K562 (cell line): ENCODE data around the gene ANKRD66.

Source experiments
- BRCA1 ChIP-seq, 2 experiments: fragments of 450-650 bp in 1 of 2; sonication (generic) in 1 of 2; formaldehyde crosslinking in 1 of 2; IDR thresholded peaks; 2 replicates each; pipeline versions ENCODE4 v1.5.0 to v1.6.1; 2017 to 2020; ENCODE audit warnings: mild to moderate bottlenecking in 1 of 2, missing genetic modification reagents in 1 of 2
- MTA3 ChIP-seq: fragments of 450-650 bp; formaldehyde crosslinking; IDR thresholded peaks from 2 replicates; pipeline ENCODE4 v1.6.1; 2017; ENCODE audit warnings: mild to moderate bottlenecking, borderline replicate concordance
- PML ChIP-seq: IDR thresholded peaks from 2 replicates; pipeline ENCODE4 v1.6.1; 2012; ENCODE audit warnings: low read length, inconsistent platforms
- SIRT6 ChIP-seq: IDR thresholded peaks from one replicate; pipeline ENCODE4 v1.6.1; 2012; ENCODE audit warnings: low read depth, mild to moderate bottlenecking, control low read depth, inconsistent platforms, low read length, moderate library complexity
- SMARCA4 ChIP-seq: fragments of 450-650 bp; IDR thresholded peaks from 2 replicates; pipeline ENCODE4 v1.6.1; 2016
- ZNF274 ChIP-seq: IDR thresholded peaks from 2 replicates; pipeline ENCODE4 v1.6.1; 2011; ENCODE audit warnings: low read depth, mild to moderate bottlenecking, low read length, moderate library complexity, borderline replicate concordance
- ZNF282 ChIP-seq: sonication (generic); formaldehyde crosslinking; IDR thresholded peaks from 2 replicates; pipeline ENCODE4 v1.8.1; 2023; ENCODE audit warnings: missing genetic modification reagents
- TF ChIP-seq, protein P1 (sequence below): fragments of 450-650 bp; formaldehyde crosslinking; IDR thresholded peaks from 2 replicates; pipeline ENCODE4 v1.4.0; 2020; ENCODE audit warnings: mild to moderate bottlenecking, moderate library complexity
- TF ChIP-seq, protein P2 (sequence below): sonication (generic); formaldehyde crosslinking; IDR thresholded peaks from 2 replicates; pipeline ENCODE4 v1.9.0; 2022; ENCODE audit warnings: mild to moderate bottlenecking, missing genetic modification reagents
- TF ChIP-seq, protein P3 (sequence below): sonication (generic); formaldehyde crosslinking; IDR thresholded peaks from 2 replicates; pipeline ENCODE4 v1.8.1; 2023; ENCODE audit warnings: mild to moderate bottlenecking, missing genetic modification reagents

DNA sequence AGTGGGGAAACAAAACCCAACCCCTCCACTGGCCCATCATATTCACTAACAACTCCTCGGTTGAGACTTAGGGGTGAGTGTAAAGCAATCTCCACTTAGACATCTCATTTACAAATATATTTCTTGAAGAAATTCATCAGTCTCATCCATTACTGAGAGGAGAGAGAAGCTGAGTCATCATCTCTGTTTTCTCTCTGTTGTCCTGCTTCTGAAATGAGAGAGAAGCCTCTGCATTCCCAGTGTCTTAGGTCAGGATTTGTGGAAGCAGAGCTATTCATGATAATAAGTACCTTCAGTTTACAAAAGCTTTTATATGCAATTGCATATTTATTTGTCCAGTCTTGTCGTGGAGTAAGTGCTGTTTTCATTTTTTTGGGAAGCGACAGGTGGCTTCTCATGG, 47.3 kb downstream of the ANKRD66 start:
- TF ChIP-seq BRCA1 (IDR thresholded peaks at IDR 0.05) (no peak), BRCA1 (CRISPR knock-in tag; IDR thresholded peaks at IDR 0.05) (no peak), SIRT6 (no peak), PML (no peak), ZNF282 (CRISPR knock-in tag) (no peak), MTA3 (no peak), SMARCA4 (no peak), ZNF274 (no peak)
- TF ChIP-seq, protein P1, sequence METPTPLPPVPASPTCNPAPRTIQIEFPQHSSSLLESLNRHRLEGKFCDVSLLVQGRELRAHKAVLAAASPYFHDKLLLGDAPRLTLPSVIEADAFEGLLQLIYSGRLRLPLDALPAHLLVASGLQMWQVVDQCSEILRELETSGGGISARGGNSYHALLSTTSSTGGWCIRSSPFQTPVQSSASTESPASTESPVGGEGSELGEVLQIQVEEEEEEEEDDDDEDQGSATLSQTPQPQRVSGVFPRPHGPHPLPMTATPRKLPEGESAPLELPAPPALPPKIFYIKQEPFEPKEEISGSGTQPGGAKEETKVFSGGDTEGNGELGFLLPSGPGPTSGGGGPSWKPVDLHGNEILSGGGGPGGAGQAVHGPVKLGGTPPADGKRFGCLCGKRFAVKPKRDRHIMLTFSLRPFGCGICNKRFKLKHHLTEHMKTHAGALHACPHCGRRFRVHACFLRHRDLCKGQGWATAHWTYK = no peak
- TF ChIP-seq, protein P2, sequence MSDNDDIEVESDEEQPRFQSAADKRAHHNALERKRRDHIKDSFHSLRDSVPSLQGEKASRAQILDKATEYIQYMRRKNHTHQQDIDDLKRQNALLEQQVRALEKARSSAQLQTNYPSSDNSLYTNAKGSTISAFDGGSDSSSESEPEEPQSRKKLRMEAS (CRISPR knock-in tag) = no peak
- TF ChIP-seq, protein P3, sequence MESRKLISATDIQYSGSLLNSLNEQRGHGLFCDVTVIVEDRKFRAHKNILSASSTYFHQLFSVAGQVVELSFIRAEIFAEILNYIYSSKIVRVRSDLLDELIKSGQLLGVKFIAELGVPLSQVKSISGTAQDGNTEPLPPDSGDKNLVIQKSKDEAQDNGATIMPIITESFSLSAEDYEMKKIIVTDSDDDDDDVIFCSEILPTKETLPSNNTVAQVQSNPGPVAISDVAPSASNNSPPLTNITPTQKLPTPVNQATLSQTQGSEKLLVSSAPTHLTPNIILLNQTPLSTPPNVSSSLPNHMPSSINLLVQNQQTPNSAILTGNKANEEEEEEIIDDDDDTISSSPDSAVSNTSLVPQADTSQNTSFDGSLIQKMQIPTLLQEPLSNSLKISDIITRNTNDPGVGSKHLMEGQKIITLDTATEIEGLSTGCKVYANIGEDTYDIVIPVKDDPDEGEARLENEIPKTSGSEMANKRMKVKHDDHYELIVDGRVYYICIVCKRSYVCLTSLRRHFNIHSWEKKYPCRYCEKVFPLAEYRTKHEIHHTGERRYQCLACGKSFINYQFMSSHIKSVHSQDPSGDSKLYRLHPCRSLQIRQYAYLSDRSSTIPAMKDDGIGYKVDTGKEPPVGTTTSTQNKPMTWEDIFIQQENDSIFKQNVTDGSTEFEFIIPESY (CRISPR knock-in tag) = no peak
